MM.1S (cell line): ENCODE data around the gene TENM4.

ENCODE experiments used
- CTCF ChIP-seq: fragments of 300-600 bp; sonication (generic); IDR thresholded peaks from 2 replicates; pipeline ENCODE4 v1.5.1; 2016; ENCODE audit warnings: antibody characterized with exemption, low read length, mixed read lengths
- EZH2 ChIP-seq: fragments of 300-600 bp; sonication (generic); optimal IDR thresholded peaks from 2 replicates; pipeline ENCODE3; 2017; ENCODE audit warnings: low read depth, mild to moderate bottlenecking, antibody characterized with exemption, low read length, mixed read lengths
- EZH2phosphoT487 ChIP-seq: fragments of 300-600 bp; sonication (generic); IDR thresholded peaks from 2 replicates; pipeline ENCODE4 v1.6.1; 2018; ENCODE audit warnings: antibody characterized with exemption, low read length

GRCh38 chr11:79311461-79311860 lies 129.4 kb downstream of the TENM4 start:
- TF ChIP-seq CTCF (no peak), EZH2 (no peak), EZH2phosphoT487 (no peak)
